ENCODE data around the gene CCDC13. TPM values are rescaled to one million over a fixed set of nuclear protein-coding genes. Genes with fewer than 3 reads are reported as not detected.

The CCDC13 gene
- polyA plus RNA-seq, 1 donor from 2014 or later: 6.5 TPM

GRCh38 chr3:42790714-42791229, 17.7 kb upstream of the CCDC13 start (continued):
- TF ChIP-seq CTCF (IDR thresholded peaks at IDR 0.05; ENCODE audit: poor library complexity, severe bottlenecking): no peak
- no peak for TF ChIP-seq RAD21 (conservative IDR thresholded peaks at IDR 0.05)

DNA sequence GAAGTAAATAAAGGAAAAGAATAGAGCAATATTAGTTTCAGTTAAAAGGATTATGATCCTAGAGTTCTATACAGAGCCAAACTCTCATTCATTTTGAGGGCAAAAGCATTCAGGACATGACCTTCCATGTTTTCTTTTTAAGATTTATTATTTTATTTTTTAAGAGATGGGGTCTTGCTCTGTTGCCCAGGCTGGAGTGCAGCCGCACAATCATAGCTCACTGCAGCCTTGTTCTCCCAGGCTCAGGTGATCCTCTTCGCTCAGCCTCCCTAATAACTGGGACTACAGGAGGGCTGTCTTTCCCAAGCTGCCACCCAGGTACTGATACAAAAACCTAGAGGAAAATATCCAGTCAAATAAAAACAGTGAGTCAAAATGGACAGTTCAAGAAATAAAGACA, 13.6 kb upstream of the CCDC13 start:
- Histone ChIP-seq H3K9me2 (ENCODE audit: insufficient read depth, low read length) (no peaks in the 10 kb centered on the region), H3K36me3 (ENCODE audit: insufficient read depth, low read length) (peaks cover 7% of the 10 kb centered on the region), H3K27me3 (ENCODE audit: insufficient read depth, low read depth, low read length) (no peaks in the 10 kb centered on the region), H3K9ac (ENCODE audit: low read length) (no peak overlapping the region), H3K4me3 (ENCODE audit: low read length) (no peak overlapping the region), H3K27ac (ENCODE audit: low read length) (no peak overlapping the region), H2AFZ (ENCODE audit: low read depth, low read length) (no peak overlapping the region), H3F3A (ENCODE audit: insufficient read depth, low read length, poor library complexity, severe bottlenecking) (no peaks in the 10 kb centered on the region), H4K20me1 (ENCODE audit: insufficient read depth) (no peaks in the 10 kb centered on the region), H3K9me3 (ENCODE audit: low read length) (no peaks in the 10 kb centered on the region), H3K4me2 (ENCODE audit: low read length) (no peak overlapping the region), H3K79me2 (replicated peaks; ENCODE audit: insufficient read depth, low read length) (peaks cover 14% of the 10 kb centered on the region)
- TF ChIP-seq, protein P1, sequence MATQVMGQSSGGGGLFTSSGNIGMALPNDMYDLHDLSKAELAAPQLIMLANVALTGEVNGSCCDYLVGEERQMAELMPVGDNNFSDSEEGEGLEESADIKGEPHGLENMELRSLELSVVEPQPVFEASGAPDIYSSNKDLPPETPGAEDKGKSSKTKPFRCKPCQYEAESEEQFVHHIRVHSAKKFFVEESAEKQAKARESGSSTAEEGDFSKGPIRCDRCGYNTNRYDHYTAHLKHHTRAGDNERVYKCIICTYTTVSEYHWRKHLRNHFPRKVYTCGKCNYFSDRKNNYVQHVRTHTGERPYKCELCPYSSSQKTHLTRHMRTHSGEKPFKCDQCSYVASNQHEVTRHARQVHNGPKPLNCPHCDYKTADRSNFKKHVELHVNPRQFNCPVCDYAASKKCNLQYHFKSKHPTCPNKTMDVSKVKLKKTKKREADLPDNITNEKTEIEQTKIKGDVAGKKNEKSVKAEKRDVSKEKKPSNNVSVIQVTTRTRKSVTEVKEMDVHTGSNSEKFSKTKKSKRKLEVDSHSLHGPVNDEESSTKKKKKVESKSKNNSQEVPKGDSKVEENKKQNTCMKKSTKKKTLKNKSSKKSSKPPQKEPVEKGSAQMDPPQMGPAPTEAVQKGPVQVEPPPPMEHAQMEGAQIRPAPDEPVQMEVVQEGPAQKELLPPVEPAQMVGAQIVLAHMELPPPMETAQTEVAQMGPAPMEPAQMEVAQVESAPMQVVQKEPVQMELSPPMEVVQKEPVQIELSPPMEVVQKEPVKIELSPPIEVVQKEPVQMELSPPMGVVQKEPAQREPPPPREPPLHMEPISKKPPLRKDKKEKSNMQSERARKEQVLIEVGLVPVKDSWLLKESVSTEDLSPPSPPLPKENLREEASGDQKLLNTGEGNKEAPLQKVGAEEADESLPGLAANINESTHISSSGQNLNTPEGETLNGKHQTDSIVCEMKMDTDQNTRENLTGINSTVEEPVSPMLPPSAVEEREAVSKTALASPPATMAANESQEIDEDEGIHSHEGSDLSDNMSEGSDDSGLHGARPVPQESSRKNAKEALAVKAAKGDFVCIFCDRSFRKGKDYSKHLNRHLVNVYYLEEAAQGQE (IDR thresholded peaks at IDR 0.05; ENCODE audit: borderline replicate concordance): no peak
- TF ChIP-seq EP300 (conservative IDR thresholded peaks at IDR 0.05; ENCODE audit: poor library complexity, severe bottlenecking) (no peak), CTCF (IDR thresholded peaks at IDR 0.05; ENCODE audit: poor library complexity, severe bottlenecking) (no peak), POLR2AphosphoS5 (IDR thresholded peaks at IDR 0.05) (no peak), EZH2 (IDR thresholded peaks at IDR 0.05; ENCODE audit: borderline replicate concordance, insufficient read depth, low read length, poor library complexity, severe bottlenecking) (no peak), TAF1 (IDR thresholded peaks at IDR 0.05; ENCODE audit: low read depth) (no peak), MXI1 (conservative IDR thresholded peaks at IDR 0.05; ENCODE audit: poor library complexity, severe bottlenecking) (no peak), SMC3 (conservative IDR thresholded peaks at IDR 0.05; ENCODE audit: poor library complexity) (no peak), RAD21 (conservative IDR thresholded peaks at IDR 0.05) (no peak)

All from neural cell (in vitro differentiated cells).